Measurements from ENCODE around the gene MLNR.

- no peak for TF ChIP-seq CTCF (IDR thresholded peaks at IDR 0.05; ENCODE audit: low read depth, low read length, poor library complexity, severe bottlenecking)
- no peak for TF ChIP-seq EZH2phosphoT487 (IDR thresholded peaks at IDR 0.05; ENCODE audit: borderline replicate concordance, low read length)
Observed at GRCh38 chr13:49184621-49185020, 35.5 kb upstream of the MLNR start.

Measured in DOHH2 (cell line).